Umbilical cord (tissue), 2 donors: ENCODE measurements around the gene CARS2. TPM values are rescaled to one million over a fixed set of nuclear protein-coding genes. Genes with fewer than 3 reads are reported as not detected.
"Not testable (repeated sequence)": the region's sequence is repeated elsewhere in the genome, so short reads cannot be mapped to it uniquely, and the experiment has no call there.

Experiments used
- DNase-seq: peaks from one replicate; pipeline ENCODE4 v3.0.0-alpha.2; 2015; ENCODE audit warnings: low spot score
- total RNA-seq: library from RNA; depleted of rRNA; stranded (reverse); fragments of >200 nt; gene quantifications from one replicate; pipeline ENCODE4 v1.2.3, GENCODE V29; 2014; ENCODE audit warnings: low replicate concordance; ENCODE audit not compliant: insufficient read depth

Gene CARS2
- total RNA-seq, 1 donor from 2014 or later: 36.4 TPM

DNA sequence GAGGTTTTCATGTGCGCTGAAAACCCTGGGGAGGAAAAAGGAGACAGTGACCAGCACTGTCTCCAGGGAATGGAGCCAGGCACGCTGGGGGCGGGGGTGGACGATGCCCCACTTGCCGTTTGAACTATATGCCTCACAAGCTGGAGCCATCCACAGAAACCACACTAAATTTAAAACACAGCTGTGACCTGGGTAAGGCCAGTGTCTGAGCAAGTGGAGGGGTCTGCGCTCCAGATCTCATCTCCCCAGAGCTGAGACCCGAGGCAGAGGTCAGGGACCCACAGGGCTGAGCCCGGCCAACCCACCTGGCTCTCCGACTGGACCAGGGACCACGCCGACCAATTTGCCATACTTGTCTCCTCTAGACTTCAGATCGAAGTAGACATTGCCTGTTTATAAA lies 23.2 kb downstream of the CARS2 start:
- DNase-seq: no peak

DNA sequence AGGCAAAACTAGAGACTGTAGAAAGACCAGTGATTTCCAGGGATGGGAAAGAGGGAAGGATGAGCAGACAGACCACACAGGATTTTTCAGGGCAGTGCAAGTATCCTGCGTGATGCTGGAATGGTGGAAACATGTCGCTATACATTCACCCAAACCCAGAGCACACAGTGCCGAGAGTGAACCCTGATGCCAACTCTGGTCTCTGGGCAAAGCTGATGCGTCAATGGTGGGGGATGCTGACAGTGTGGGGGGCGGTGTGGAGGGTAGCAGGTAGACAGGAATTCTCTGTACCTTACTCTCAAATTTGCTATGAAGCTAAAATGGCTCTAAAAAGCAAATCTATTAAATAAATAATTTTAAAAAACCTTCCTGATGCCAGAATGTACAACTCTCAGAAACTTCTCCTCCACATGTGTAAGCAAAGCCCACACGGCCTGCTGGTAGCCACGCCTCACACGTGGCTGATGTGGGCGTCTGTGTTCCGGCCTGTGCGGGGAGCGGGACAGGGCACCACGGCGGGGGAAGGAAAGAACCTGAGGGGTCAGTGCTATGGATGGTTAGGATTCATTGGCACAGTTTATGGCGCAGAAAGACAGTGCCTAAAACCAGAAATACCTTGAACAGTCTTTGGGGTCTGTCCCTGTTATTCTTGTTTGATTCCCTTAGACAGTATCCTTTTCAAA lies 23.9 kb downstream of the CARS2 start:
- no peak for DNase-seq

- no peak for DNase-seq
Observed at GRCh38 chr13:110680852-110681251, 25.1 kb downstream of the CARS2 start.

DNA sequence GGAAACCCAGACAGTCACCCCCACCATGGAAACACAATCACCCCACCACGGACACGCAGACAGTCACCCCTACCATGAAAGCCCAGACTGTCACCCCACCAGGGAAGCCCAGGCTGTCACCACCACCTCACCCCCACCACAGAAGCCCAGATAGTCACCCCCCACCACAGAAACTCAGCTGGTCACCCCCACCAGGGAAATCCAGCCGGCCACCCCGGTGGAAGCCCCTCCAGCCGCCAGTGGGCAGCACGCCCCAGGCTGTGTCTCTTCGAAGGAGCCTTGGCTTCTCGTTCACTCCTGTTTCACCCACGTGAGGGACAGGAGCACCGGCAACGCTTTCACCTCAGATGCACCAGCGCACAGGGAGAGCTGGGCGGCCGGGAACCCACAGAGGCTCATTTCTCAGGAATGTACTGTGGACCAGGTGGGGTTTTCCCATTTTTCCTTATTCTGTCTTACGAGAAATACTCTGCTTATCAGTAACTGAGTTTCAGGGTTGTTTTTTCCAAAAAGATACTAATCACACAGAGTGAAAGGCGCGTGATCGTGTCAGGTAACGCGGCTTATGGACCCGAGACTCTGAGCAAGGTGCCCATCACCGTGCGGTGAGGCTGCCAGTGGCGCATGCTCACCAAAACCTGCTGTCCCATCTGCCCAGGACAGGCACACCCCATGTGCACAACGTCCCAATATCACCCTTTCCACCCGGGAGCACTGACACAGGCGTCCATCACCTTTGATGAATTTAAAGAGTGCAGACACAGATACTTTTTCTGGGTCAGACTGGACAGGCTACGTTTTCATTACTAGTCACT lies 28.0 kb downstream of the CARS2 start:
- DNase-seq: no peak

DNA sequence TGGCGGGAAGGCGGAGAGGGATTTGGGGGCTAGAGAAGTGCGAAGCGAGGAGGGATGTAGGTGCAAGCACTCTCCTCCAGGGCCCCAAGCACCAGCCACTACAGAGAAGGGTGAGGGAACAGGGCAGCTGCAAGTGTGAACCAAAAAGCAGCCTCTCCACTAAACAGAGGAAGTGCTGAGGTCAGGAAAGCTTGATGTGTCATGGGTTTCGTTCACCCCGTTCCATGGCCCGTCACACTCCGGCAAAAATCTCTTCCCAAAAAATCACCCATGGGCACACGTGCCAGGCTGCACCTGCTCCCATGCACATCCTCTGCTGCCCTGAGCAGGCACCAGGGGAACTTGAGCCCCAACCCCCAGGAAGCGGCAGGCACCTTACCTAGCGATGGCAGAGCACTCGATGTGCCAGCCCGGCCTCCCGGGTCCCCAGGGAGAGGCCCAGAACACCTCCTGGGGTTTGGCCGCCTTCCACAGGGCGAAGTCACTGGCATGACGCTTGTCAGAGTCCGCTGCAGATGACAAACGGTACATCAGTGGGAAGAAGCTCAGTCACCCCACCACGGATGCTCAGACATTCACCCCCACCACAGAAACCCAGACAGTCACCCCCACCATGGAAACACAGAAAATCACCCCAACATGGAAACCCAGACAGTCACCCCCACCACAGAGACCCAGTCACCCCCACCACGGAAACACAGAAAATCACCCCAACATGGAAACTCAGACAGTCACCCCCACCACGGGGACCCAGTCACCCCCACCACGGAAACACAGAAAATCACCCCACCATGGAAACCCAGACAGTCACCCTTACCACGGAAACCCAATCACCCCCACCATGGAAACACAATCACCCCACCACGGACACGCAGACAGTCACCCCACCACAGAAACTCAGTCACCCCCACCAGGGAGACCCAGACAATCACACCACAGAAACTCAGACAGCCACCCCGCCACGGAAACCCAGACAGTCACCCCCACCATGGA lies 29.0 kb downstream of the CARS2 start:
- no peak for DNase-seq

GRCh38 chr13:110669814-110670213 lies 36.1 kb downstream of the CARS2 start:
- DNase-seq: not testable (repeated sequence)

DNA sequence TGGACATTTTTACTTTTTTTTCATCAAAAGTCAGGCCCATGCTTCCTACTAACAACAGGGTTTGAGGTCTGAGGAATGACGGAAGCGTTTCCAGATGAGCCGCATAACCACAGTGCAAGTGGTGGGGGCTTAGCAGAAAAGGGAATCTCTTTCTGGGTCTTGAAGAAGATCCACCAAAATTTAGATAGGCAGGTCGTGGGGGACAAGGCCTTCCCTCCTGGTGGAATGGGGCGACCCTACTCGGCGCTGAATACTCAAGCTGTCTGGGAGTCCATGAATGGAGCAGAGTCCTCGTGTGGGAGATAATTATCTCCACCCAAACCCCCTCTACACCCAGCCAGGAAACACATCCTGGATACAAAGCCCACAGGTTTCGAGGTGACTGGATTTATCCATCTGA lies 36.9 kb downstream of the CARS2 start:
- DNase-seq: no peak

GRCh38 chr13:110666255-110666533 lies 39.7 kb downstream of the CARS2 start:
- DNase-seq: no peak

- no peak for DNase-seq
Observed at GRCh38 chr13:110665491-110666254, 40.2 kb downstream of the CARS2 start.

DNA sequence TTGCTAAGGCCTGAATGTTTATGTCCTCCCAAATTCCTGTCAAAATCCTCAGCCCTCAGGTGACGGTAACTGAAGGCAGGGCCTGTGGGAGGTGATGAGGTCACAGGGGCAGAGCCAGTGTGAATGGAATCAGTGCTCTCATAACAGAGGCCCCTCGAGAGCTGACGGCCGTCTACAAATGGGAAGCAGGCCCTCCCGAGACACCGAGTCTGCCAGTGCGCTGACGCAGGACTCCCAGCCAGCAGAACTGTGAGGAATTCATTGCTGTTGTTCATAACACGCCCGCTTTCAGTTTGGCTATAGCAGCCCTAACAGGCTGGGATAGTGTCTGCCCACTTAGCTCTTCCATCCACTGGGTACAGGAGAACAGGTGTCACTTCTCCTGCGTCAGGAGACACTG lies 41.2 kb downstream of the CARS2 start:
- no peak for DNase-seq

DNA sequence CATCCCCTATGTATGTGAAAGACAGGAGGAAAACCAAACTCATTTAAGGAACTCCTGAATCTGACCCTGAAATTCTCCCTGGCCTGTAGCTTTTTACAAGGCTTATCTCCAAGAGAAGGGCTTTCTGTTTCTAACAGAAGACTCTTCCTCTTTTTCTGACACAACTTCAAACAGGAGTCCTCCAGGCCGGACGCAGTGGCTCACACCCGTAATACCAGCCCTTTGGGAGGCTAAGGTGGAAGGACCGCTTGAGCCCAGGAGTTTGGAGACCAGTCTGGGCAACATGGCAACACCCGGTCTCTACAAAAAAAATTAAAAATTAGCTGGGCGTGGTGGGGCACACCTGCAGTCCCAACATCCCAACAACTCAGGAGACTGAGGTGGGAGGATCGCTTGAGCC lies 41.9 kb downstream of the CARS2 start:
- no peak for DNase-seq

DNA sequence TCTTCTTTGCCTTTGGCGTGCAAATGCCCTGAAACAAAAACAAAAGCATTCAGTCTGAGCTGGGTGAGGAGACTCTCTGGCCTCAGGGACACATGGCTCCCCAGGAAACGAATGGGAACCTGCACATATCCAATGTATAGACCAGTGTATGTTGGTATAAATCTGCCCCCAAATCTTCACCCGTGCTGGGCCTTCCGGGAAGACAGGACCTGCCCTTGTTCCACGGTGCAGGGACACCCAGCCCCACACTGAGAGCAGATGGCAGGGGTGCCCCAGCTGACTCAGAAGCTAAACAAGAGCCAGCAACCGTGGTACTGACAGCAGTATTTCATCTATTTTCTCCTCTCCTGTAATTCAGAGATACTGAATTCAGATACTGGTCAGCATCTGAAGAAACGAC lies 42.4 kb downstream of the CARS2 start:
- no peak for DNase-seq

DNA sequence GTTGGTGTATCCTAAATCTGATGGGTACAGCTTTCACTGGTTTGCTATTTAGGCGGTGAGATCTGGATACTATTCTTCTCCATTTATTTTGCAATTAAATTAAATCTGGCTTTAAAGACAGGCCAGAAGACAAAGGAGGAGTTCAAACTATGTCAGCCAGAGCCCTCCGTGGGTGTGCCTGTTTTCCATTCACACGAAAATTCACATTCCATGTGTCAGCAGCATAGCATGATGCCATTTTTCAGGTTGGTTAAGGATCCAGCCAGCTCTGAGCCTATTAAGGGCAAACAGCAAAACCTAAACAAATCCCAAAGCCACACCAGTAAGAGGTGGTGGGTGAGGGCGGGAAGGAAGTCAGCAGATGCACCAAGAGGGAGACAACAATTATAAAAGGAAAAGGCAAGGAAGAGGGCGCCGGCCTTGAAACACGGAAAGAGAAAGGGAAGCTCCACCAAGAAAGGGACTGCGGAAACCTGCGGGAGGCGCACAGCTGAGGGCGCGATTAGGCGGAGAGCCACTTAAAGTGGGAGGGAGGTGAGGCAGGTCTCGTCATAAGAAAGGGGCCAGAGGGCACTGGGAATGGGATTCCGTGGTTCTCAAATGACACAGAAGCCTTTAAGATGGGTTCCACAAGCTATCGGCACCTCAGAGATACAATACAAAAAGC lies 43.0 kb downstream of the CARS2 start:
- DNase-seq: no peak

DNA sequence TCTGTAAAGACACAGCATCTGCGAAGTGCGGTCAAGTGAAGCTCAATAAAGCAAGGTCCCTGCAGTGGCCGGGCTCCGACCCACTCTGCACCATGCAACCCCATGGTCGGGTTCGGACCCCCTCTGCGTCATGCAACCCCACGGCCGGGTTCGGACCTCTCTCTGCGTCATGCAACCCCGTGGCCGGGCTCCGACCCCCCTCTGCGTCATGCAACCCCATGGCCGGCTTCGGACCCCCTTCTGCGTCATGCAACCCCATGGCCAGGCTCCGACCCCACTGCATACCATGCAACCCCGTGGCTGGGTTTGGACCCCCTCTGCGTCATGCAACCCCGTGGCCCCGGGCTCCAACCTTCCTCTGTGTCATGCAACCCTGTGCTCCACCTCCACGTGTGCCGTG lies 43.8 kb downstream of the CARS2 start:
- DNase-seq: no peak

DNA sequence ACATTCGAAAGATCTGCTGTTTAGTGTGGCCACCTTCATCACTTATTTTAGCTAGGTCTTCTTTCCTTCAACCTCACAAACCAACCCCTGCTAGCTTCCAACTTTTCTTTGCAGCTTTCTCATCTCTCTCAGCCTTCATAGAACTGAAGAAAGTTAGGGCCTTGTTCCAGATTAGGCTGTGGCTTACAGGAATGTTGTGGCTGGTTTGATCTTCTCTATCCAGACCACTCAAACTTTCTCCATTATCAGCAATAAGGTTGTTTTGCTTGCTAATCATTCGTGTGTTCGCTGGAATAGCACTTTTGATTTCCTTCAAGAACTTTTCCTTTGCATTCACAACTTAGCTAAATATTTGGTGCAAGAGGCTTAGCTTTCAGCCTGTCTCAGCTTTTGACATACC lies 44.7 kb downstream of the CARS2 start:
- DNase-seq: no peak

DNA sequence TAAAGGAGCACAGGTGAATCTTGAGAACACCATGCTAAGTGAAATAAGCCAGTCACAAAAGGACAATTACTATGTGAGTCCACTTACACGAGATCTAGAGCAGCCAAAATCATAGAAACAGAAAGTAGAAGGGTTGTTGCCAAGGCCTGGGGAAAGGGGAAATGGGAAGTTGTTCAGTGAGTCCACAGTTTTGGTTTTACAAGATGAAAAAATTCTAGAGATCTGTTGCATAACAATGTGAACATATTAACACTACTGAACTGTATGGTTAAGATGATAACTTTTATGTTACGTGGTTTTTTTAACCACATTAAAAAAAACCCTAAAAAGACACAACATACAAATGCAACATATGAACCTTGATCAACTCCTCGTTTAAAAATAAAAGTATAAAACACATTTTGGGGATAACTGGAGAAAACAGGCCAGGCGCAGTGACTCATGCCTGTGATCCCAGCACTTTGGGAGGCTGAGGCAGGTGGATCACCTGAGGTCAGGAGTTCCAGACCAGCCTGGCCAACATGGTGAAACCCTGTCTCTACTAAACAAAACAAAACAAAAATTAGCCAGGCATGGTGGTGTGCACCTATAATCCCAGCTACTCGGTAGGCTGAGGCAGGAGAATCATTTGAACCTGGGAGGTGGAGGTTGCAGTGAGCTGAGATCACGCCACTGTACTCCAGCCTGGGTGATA lies 47.6 kb downstream of the CARS2 start:
- DNase-seq: not testable (repeated sequence)

- no peak for DNase-seq
Observed at GRCh38 chr13:110657196-110657595, 48.7 kb downstream of the CARS2 start.

DNA sequence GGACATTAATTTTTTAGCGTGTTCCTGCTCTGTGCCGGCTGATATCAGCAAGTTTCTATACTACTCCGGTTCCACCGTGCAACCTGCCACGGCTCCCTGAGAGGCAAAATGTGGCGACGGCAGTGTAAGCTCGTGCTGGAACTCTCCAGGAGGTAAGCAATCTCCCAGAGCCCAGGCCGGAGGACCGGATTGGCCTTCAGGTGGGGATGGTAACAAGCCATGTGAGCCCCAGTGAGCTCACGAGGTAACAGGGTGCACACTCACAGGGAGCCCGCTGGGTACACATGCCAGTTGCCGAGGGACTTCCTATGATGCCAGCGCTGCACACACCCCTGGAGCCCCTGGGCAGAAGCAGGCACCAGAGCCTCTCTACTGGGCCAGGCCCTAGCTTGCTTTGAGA lies 52.1 kb downstream of the CARS2 start:
- no peak for DNase-seq

DNA sequence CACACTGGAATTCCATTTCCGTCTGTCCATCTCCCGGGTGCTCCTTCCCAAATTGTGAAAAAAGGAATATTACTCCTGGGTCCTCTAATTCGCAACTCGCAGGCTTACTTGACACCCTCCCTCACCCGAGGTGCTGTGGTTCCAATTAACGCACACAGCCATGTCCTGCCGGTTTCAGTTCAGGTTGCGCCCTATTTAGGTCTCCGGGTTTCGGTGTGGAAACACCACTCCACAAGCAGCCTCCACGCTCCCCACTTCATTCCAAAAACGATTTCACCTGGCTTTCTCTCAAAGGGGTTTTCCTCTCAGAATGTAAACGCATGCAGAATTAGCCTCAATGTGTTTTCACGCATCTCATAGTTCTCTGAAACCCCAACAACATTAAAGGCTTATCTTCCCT lies 52.6 kb downstream of the CARS2 start:
- DNase-seq: no peak

DNA sequence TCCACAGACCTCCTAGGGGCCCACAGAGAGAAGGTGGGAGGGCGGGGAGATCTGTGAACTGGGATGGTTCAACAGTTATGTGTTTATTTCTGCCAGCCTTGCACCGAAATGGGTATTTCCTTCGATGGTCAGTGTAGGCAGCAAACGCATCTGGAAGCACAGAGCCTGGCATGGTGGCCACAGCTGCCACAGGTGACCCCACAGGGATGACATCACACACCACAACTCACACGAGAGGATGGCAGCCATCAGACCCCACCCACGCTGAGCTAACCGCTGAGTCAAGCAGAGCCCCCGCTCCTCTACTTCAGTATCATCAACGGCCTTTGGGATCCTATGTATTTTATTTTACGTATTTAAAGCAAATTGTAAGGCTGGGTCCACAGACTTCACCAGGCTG lies 53.2 kb downstream of the CARS2 start:
- no peak for DNase-seq
